Lung microvascular endothelial cell (primary cell): ENCODE data around the gene DISP3. TPM values are rescaled to one million over a fixed set of nuclear protein-coding genes. Genes with fewer than 3 reads are reported as not detected.

Experiments used
- DNase-seq, 2 donors: peaks; one replicate each; pipeline versions ENCODE4 v3.0.0 to v3.0.0-alpha.2; 2010; ENCODE audit warnings: low read depth in 2 of 2
- total RNA-seq: library from RNA; depleted of rRNA; stranded (reverse); fragments of >200 nt; gene quantifications from 2 replicates; pipeline ENCODE4 v1.2.1, GENCODE V29; 2014

Gene DISP3
- total RNA-seq, 1 donor from 2014 or later, result under 0.01 TPM

DNA sequence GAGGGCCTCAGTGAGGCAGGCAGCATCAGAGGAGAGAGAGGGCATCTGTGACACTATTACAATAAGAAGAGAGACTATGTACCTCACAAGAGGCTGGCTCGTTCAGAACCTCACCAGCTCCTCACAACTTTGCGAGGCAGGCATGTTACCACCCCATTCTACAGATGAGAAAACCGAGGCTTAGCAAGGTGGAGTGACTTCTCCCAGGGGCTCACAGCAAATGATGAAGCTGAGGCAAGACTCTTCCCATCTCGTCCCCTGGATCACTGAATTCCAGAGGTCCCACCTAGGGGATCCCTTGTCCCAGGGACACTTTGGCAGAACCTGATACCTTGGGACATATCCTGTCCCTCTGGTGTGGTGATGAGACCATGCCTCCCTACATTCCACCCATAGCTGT, 64.4 kb downstream of the DISP3 start:
- DNase-seq, result no peak

DNA sequence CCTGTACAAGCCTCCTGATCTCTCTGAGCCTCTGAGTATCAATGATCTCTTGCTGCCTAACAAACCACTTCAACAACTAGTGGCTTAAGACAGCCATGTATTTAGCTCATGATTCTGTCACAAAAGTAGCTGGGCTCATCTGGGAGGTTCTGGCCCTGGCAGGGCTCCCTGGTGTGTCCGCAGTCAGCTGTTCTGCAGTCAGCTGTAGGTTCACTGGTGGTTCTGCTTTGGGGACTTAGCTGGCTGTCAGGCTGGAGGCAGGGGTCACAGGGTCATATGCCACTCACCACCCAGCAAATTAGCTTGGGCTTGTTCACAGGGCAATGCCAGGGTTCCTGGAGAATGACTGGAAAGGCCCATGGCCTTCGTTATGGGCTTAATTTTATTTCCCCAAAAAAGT, 64.8 kb downstream of the DISP3 start:
- DNase-seq, result no peak

- DNase-seq, result no peak
These were observed 67.5 kb downstream of the DISP3 start for GRCh38 chr1:11546456-11546855.

- peak; percentile 85 to 90 for DNase-seq
These were observed 71.8 kb downstream of the DISP3 start for GRCh38 chr1:11550664-11551283.

GRCh38 chr1:11558276-11558675, 79.3 kb downstream of the DISP3 start:
- DNase-seq, result no peak

DNA sequence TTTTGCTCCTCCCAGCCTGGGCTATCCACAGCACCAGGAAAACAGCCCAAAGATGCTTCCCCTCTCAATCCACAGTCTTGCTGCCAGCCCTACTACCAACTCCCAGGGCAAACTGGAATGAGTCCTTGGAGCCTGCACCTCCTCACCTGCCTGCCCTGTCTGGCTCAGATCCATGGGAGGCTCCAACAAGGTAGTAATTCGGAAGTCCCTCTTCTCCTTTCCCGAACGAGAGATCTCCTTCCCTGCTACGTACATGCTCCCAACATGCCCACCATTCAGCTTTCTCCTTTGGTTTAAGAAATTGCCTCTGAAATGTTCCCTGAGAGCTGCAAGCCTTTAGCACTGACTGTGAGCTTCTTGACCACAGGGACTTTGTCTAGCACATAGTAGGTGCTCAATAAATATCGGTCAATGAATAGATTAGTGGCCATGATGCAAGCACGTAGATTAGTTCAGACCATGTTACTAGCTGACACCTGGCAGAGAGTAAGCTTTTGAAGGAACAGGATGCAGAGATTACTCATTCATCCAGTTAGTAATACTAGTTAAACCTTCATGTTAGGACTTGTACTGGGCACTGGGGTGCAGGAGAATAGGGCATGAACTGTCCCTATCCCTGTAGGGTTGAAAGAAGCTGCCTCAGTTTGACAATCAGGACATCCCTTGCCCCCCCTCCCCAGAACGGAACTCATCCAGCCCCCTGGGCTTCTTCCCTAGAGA, 80.1 kb downstream of the DISP3 start:
- DNase-seq, result no peak

GRCh38 chr1:11559591-11559970, 80.6 kb downstream of the DISP3 start:
- DNase-seq, result no peak

- no peak for DNase-seq
These were observed 81.1 kb downstream of the DISP3 start for GRCh38 chr1:11560061-11560460.

- DNase-seq, result no peak
These were observed 82.8 kb downstream of the DISP3 start for GRCh38 chr1:11561740-11562139.

DNA sequence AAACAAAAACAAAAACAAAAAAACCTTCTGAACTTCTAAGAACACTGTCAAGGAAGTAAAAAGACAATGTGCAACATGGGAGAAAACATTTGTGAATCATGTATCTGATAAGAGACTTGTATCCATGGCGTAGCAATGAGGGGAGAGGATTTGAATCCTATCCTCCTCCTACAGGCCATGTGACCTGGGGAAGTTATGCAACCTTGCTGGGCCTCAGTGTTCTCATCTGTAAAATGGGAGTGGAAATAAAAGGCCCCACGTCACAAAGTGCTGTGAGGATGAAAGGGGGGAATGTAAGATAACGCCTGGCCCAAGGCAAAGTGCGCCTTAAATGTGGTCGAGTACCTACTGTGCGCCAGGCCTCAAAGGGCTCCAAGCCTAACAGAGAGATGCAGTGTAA, 83.7 kb downstream of the DISP3 start:
- DNase-seq, result no peak

DNA sequence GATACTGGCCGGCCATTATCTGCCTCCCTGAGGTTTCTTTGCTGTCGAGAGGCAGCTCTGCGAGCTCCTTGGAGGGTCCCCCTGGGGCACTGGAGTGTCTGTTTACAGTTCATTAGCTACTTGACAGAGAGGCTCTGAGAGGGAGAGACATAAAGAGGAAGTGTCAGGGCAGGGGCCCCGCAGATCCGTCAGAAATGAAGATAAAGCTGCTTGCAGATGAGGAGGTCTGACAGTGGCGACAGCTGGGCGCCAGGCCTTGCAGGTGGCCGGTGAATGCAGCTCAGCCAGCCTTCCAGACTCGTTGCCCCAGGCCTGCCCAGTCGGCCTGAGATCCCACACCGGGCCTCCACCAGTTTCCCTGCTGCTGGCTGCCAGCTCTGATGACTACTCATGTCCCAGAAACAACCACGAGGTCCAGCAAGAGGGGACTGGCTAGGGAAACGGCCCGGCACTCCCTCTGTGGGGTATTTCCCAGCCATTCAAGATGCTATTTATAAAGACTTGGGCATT, 84.7 kb downstream of the DISP3 start:
- DNase-seq, result peak in 1 of 2 donors; percentile 25

DNA sequence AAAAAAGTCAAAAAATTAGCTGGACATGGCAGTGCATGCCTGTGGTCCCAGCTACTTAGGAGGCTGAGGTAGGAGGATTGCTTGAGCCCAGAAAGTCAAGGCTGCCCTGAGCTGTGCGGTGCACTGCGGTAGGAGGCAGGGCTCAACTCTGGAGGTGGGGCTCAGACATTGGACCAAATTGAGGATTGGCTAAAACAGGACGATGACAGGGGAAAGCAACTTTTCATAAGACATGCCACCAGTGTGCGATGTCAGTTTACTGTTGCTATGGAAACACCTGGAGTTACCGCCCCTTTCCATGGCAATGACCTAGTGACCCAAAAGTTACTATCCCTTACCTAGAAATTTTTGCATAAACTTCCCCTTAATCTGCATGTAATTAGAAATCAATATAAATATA, 85.3 kb downstream of the DISP3 start:
- no peak for DNase-seq

- no peak for DNase-seq
These were observed 87.3 kb downstream of the DISP3 start for GRCh38 chr1:11566042-11566850.

DNA sequence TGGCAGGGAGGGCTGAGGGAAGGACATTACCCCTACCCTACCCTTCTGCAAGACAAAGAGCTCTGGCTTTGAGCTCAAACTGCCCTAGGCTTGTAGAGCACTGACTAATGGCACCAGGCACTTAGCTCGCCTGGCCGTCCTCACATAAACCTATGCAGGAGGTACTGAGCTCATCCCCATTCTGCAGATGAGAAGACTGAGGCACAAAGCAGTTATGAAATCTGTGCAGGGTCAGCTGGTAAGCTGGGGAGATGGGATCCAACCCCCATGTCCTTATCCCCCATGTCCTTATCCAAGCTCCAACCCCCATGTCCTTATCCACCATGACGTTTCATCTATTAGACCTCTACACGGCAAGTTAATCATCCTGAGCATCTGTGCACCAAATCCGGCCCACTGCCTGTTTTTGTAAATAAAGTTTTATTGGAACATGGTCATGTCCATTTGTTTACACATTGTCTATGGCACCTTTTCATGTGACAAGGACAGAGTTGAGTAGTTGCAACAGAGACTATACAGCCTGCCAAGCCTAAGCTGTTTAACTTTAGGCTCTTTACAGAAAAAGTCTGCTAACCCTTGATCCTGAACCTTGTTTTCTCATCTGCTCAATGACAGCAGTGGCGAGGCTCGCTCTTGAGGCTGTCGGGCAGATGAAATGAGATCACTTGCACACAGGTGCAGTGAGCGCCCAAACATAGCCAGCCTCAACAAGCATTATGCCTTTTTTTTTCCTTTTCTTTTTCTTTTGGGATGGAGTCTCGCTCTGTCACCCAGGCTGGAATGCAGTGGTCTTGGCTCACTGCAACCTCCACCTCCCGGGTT, 88.5 kb downstream of the DISP3 start:
- DNase-seq, result no peak

- DNase-seq, result no peak
These were observed 89.7 kb downstream of the DISP3 start for GRCh38 chr1:11568687-11569086.

- DNase-seq, result no peak
These were observed 90.6 kb downstream of the DISP3 start for GRCh38 chr1:11569551-11569950.

- no peak for DNase-seq
These were observed 91.0 kb downstream of the DISP3 start for GRCh38 chr1:11569954-11570353.

DNA sequence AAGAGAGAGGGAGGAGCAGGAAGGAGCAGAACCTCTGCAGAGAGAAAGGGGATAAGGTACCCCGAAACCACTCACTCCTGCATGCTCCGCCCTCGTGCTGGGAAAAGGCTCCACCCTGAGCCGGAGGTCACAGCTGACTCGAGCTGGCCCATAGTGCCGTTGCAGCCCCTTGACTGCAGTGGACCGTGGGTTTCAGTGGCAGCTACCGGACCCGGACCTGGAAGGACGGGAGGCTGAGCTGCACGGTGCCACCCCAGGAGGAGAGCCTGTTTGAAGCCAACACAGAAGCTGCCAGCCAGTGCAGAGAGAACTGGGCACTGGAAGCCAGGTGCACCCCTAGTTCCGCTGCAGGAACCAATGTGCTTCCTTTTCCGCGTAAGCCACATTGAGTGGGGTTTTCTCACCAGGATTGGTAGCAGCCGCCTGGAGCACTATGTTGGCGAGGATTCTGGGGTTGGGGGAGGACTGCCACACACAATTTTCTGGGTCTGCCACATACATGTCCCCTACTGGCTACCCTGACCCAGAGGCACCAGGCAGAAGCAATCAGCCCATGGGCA, 91.9 kb downstream of the DISP3 start:
- DNase-seq, result no peak

GRCh38 chr1:11571906-11572616, 93.1 kb downstream of the DISP3 start:
- no peak for DNase-seq

DNA sequence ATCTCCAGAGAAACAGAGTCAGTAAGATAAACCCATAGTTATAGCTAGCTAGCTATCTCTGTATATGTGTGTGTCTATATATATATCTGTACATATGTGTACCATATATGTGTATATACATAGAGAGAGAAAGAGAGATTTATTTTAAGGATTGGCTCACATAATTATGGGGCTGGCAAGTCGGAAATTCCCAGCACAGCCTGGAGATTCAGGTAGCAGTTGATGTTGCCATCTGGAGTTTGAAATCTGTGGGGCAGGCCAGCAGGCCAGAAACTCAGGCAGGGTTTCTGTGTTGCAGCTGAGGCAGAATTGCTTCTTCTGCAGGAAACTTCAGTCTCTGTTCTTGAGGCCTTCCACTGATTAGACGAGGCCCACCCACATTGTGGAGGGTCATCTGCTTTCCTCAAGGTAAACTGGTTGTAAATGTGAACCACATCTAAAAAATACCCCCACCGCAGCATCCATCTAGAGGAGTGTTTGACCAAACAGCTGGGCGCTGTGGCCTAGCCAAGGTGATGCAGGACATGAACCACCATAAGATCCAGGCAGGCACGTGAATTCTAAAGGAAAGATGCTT, 94.2 kb downstream of the DISP3 start:
- no peak for DNase-seq
